Measurements from ENCODE around the gene LITAF.

DNA sequence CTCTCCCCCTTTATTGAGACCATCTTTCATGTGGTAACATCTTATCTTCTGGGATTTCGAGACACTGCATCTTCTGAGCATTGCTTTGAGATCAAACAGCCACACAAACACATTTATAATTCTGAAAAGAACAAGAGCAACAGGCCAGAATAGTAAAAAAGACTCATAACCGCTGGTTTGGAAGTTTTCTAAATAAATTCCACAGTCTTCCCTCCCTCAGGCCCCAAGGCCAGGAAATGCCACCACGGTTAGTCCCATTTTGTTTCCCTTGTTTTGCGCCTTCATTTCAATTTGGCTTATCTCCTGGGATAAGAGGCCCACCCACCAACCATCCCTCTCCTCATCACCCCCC, 25.3 kb downstream of the LITAF start:
- TF ChIP-seq, protein P1, sequence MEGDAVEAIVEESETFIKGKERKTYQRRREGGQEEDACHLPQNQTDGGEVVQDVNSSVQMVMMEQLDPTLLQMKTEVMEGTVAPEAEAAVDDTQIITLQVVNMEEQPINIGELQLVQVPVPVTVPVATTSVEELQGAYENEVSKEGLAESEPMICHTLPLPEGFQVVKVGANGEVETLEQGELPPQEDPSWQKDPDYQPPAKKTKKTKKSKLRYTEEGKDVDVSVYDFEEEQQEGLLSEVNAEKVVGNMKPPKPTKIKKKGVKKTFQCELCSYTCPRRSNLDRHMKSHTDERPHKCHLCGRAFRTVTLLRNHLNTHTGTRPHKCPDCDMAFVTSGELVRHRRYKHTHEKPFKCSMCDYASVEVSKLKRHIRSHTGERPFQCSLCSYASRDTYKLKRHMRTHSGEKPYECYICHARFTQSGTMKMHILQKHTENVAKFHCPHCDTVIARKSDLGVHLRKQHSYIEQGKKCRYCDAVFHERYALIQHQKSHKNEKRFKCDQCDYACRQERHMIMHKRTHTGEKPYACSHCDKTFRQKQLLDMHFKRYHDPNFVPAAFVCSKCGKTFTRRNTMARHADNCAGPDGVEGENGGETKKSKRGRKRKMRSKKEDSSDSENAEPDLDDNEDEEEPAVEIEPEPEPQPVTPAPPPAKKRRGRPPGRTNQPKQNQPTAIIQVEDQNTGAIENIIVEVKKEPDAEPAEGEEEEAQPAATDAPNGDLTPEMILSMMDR (IDR thresholded peaks at IDR 0.05): no peak
- no peak for TF ChIP-seq POLR2A (IDR thresholded peaks at IDR 0.05)

All from testis (tissue), 2 donors.